Measurements from ENCODE around the gene PKN1. TPM values are rescaled to one million over a fixed set of nuclear protein-coding genes. Genes with fewer than 3 reads are reported as not detected.
A peak's percentile ranks its signal among the peaks of the same experiment; 100 is the strongest.

The PKN1 gene
- total RNA-seq, 1 experiment from 2014 or later, result 170 TPM

DNA sequence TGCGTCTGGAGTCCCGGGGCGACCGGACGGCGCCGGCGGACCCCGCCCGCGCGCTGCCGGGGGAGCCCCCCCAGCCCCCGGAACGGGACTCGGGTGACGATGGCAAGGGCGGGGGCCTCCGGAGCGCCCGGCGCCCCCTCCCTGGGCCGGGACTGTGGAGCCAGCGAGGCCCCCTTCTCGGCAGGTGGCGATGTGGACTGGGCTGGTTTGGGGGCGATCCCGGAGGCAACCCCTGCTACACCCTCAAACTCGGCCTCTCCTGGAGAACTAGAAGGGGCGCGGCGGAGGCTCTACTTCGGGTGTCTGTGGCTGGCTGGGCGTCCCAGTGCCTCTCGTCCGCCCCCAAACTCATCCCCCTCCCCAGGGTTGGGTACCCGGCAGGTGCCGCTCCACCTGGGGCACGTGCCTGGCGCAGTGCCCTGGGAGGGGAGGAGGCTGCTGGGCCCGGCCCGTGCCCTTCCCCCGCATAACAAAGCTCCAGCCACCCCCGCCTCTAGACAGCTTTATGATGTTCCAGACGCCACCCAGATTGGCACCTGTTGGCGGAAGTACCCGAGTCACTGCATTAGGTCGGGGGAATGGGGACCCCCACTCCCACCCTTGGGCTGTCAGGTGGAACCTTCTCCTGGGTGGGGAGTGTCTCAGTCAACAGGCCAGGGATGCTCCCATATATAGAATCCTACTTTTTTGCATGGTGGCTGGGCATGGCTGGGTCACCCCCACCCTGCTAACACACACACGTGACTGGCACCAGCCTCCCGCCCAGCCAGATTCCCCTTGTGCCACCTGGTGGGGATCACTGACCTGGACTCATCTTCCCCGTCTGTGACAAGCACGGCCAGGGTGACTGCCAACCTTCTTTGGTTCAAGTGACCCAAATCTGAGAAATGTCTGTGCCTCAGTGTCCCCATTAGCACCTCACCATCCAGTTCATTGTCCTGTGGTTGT, 722 bp downstream of the PKN1 start:
- ATAC-seq (peak; percentile 17), DNase-seq (ENCODE audit: low spot score) (peak; percentile 35)
- H3K27ac Mint-ChIP-seq, result no peak overlapping the region
- peak overlapping the region; percentile 65 for H3K4me3 Mint-ChIP-seq
- H3K9me3 Mint-ChIP-seq, result no peaks in the 10 kb centered on the region
- H3K27me3 Mint-ChIP-seq (ENCODE audit: low read depth), result peaks cover 27% of the 10 kb centered on the region
- no peaks in the 10 kb centered on the region for H3K36me3 Mint-ChIP-seq
- peaks cover 7% of the 10 kb centered on the region for H3K4me1 Mint-ChIP-seq
- CTCF ChIA-PET, result interaction anchor here (0.8 to 1.0 kb wide), 3 partner anchors 28 to 46 kb away, joined by 3 to 6 read pairs (median 5); no protein-coding TSS in a partner anchor
- POLR2A ChIA-PET, result interaction anchor here (0.6 kb wide), 1 partner anchor 65 kb away, joined by 5 read pairs; no protein-coding TSS in a partner anchor
- TF ChIP-seq, protein P1, sequence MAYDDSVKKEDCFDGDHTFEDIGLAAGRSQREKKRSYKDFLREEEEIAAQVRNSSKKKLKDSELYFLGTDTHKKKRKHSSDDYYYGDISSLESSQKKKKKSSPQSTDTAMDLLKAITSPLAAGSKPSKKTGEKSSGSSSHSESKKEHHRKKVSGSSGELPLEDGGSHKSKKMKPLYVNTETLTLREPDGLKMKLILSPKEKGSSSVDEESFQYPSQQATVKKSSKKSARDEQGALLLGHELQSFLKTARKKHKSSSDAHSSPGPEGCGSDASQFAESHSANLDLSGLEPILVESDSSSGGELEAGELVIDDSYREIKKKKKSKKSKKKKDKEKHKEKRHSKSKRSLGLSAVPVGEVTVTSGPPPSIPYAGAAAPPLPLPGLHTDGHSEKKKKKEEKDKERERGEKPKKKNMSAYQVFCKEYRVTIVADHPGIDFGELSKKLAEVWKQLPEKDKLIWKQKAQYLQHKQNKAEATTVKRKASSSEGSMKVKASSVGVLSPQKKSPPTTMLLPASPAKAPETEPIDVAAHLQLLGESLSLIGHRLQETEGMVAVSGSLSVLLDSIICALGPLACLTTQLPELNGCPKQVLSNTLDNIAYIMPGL (CRISPR knock-in tag; IDR thresholded peaks at IDR 0.05), result peak; percentile 35; the same call in 1 of the 2 replicates
- TF ChIP-seq RORB (CRISPR knock-in tag; IDR thresholded peaks at IDR 0.05) (no peak), ZNF396 (CRISPR knock-in tag; IDR thresholded peaks at IDR 0.05; ENCODE audit: borderline replicate concordance) (no peak), ETV6 (CRISPR knock-in tag; IDR thresholded peaks at IDR 0.05) (no peak), SOX15 (CRISPR knock-in tag; IDR thresholded peaks at IDR 0.05) (no peak), TP53 (CRISPR knock-in tag; IDR thresholded peaks at IDR 0.05) (no peak), MXD4 (CRISPR knock-in tag; IDR thresholded peaks at IDR 0.05; ENCODE audit: borderline replicate concordance) (no peak), ZNF263 (CRISPR knock-in tag; IDR thresholded peaks at IDR 0.05; ENCODE audit: low read depth) (no peak)
- TF ChIP-seq, protein P2, sequence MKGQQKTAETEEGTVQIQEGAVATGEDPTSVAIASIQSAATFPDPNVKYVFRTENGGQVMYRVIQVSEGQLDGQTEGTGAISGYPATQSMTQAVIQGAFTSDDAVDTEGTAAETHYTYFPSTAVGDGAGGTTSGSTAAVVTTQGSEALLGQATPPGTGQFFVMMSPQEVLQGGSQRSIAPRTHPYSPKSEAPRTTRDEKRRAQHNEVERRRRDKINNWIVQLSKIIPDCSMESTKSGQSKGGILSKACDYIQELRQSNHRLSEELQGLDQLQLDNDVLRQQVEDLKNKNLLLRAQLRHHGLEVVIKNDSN (CRISPR knock-in tag; IDR thresholded peaks at IDR 0.05), result peak; percentile 67
- TF ChIP-seq, protein P3, sequence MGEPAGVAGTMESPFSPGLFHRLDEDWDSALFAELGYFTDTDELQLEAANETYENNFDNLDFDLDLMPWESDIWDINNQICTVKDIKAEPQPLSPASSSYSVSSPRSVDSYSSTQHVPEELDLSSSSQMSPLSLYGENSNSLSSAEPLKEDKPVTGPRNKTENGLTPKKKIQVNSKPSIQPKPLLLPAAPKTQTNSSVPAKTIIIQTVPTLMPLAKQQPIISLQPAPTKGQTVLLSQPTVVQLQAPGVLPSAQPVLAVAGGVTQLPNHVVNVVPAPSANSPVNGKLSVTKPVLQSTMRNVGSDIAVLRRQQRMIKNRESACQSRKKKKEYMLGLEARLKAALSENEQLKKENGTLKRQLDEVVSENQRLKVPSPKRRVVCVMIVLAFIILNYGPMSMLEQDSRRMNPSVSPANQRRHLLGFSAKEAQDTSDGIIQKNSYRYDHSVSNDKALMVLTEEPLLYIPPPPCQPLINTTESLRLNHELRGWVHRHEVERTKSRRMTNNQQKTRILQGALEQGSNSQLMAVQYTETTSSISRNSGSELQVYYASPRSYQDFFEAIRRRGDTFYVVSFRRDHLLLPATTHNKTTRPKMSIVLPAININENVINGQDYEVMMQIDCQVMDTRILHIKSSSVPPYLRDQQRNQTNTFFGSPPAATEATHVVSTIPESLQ (CRISPR knock-in tag; IDR thresholded peaks at IDR 0.05), result no peak
- TF ChIP-seq, protein P4, sequence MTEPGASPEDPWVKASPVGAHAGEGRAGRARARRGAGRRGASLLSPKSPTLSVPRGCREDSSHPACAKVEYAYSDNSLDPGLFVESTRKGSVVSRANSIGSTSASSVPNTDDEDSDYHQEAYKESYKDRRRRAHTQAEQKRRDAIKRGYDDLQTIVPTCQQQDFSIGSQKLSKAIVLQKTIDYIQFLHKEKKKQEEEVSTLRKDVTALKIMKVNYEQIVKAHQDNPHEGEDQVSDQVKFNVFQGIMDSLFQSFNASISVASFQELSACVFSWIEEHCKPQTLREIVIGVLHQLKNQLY (CRISPR knock-in tag; IDR thresholded peaks at IDR 0.05), result no peak
- TF ChIP-seq, protein P5, sequence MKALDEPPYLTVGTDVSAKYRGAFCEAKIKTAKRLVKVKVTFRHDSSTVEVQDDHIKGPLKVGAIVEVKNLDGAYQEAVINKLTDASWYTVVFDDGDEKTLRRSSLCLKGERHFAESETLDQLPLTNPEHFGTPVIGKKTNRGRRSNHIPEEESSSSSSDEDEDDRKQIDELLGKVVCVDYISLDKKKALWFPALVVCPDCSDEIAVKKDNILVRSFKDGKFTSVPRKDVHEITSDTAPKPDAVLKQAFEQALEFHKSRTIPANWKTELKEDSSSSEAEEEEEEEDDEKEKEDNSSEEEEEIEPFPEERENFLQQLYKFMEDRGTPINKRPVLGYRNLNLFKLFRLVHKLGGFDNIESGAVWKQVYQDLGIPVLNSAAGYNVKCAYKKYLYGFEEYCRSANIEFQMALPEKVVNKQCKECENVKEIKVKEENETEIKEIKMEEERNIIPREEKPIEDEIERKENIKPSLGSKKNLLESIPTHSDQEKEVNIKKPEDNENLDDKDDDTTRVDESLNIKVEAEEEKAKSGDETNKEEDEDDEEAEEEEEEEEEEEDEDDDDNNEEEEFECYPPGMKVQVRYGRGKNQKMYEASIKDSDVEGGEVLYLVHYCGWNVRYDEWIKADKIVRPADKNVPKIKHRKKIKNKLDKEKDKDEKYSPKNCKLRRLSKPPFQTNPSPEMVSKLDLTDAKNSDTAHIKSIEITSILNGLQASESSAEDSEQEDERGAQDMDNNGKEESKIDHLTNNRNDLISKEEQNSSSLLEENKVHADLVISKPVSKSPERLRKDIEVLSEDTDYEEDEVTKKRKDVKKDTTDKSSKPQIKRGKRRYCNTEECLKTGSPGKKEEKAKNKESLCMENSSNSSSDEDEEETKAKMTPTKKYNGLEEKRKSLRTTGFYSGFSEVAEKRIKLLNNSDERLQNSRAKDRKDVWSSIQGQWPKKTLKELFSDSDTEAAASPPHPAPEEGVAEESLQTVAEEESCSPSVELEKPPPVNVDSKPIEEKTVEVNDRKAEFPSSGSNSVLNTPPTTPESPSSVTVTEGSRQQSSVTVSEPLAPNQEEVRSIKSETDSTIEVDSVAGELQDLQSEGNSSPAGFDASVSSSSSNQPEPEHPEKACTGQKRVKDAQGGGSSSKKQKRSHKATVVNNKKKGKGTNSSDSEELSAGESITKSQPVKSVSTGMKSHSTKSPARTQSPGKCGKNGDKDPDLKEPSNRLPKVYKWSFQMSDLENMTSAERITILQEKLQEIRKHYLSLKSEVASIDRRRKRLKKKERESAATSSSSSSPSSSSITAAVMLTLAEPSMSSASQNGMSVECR (CRISPR knock-in tag; IDR thresholded peaks at IDR 0.05; ENCODE audit: borderline replicate concordance), result no peak
- TF ChIP-seq, protein P6, sequence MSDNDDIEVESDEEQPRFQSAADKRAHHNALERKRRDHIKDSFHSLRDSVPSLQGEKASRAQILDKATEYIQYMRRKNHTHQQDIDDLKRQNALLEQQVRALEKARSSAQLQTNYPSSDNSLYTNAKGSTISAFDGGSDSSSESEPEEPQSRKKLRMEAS (CRISPR knock-in tag; IDR thresholded peaks at IDR 0.05), result 0 out of 2 replicates have a peak, but pooled peaks have one; percentile 55
- TF ChIP-seq, protein P7, sequence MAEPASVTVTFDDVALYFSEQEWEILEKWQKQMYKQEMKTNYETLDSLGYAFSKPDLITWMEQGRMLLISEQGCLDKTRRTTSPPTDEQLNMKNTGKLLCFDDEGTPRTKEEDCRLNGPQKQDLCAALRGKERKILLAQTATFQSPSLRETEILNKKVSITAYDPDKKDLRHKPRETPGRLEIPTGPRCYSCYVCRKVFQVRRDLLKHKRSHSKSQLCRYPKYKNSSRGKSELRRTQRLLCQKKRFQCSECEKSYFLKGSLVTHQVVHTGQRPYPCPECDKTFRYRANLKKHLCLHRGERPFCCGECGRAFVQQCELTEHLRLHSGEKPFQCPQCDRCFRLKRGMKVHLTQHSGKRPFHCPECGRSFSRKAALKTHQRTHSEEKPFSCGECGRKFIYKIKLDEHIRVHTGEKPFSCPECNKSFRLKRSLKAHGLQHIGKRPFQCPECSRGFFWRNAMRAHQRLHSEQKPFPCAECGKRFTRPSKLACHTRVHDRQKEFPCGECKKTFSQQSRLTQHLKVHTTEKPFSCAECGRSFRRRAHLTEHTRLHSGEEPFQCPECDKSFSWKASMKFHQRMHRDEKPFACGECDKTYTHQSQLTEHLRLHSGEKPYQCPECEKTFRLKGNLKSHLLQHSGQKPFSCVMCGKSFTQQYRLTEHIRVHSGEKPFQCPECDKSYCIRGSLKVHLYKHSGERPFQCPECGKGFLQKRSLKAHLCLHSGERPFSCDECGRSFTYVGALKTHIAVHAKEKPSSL (CRISPR knock-in tag; conservative IDR thresholded peaks at IDR 0.05), result no peak
- TF ChIP-seq, protein P8, sequence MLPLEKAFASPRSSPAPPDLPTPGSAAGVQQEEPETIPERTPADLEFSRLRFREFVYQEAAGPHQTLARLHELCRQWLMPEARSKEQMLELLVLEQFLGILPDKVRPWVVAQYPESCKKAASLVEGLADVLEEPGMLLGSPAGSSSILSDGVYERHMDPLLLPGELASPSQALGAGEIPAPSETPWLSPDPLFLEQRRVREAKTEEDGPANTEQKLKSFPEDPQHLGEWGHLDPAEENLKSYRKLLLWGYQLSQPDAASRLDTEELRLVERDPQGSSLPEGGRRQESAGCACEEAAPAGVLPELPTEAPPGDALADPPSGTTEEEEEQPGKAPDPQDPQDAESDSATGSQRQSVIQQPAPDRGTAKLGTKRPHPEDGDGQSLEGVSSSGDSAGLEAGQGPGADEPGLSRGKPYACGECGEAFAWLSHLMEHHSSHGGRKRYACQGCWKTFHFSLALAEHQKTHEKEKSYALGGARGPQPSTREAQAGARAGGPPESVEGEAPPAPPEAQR (CRISPR knock-in tag; IDR thresholded peaks at IDR 0.05), result no peak
- TF ChIP-seq, protein P9, sequence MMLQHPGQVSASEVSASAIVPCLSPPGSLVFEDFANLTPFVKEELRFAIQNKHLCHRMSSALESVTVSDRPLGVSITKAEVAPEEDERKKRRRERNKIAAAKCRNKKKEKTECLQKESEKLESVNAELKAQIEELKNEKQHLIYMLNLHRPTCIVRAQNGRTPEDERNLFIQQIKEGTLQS (CRISPR knock-in tag; conservative IDR thresholded peaks at IDR 0.05), result no peak
- TF ChIP-seq, protein P10, sequence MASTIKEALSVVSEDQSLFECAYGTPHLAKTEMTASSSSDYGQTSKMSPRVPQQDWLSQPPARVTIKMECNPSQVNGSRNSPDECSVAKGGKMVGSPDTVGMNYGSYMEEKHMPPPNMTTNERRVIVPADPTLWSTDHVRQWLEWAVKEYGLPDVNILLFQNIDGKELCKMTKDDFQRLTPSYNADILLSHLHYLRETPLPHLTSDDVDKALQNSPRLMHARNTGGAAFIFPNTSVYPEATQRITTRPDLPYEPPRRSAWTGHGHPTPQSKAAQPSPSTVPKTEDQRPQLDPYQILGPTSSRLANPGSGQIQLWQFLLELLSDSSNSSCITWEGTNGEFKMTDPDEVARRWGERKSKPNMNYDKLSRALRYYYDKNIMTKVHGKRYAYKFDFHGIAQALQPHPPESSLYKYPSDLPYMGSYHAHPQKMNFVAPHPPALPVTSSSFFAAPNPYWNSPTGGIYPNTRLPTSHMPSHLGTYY (CRISPR knock-in tag; IDR thresholded peaks at IDR 0.05), result no peak

All from WTC11 (cell line).